Right renal cortex interstitium (tissue), 3 donors: ENCODE measurements around the gene HTRA2. TPM values are rescaled to one million over a fixed set of nuclear protein-coding genes. Genes with fewer than 3 reads are reported as not detected.

Experiments
- DNase-seq, 3 donors: peaks; one replicate each; pipeline ENCODE4 v3.0.0-alpha.2; 2013; ENCODE audit warnings: low read depth in 3 of 3, low spot score in 2 of 3
- polyA plus RNA-seq, 3 donors: library from polyadenylated mRNA; unstranded; fragments of 120-200 nt; gene quantifications; one replicate each; pipeline ENCODE4 v1.2.1, GENCODE V29; 2013; ENCODE audit not compliant: insufficient read length in 3 of 3

HTRA2 gene
- polyA plus RNA-seq, 3 donors, result 32.3 to 35.8 (median 33.1) TPM

DNA sequence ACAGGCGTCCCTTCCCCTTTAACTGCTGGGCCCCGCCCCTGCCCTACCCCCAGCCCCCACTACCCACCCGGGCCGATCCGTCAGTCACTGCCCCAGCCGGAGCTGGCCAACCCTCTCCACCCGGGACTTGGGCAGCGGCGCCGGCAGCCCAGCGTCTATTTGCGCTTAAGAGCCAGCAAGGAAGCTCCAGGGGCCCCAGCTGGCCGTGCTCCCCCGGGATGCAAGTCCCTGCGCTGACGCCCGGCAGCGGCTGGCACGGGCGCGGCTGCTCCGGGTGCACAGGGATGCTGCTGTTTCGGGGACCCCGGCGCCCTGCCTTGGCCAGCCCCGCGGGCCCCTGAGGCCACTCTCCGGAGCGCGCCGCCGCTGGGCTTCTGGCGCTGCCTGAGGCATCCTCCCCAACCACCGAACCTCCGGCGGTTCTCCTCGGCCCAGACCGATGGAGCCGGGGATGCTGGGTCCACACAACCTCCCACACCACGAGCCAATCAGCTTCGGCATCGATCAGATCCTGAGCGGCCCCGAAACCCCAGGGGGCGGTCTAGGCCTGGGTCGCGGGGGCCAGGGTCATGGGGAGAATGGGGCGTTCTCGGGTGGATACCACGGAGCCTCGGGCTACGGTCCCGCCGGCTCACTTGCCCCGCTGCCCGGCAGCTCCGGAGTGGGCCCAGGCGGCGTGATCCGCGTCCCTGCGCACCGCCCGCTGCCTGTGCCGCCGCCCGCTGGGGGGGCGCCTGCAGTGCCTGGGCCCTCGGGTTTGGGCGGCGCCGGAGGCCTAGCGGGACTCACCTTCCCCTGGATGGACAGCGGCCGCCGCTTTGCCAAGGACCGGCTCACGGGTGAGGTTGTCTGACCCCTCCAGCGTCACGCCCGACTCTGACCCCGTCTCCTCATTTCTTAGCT lies 15.1 kb upstream of the HTRA2 start, which contains the start of gene TLX2:
Gene TLX2, plus strand, starts transcription at position 83 of the 903 bp plus-strand sequence. Its CDS starts 357 bp downstream, at position 440.
- DNase-seq, result no peak

- DNase-seq, result no peak
Measured at GRCh38 chr2:74515271-74515980, 14.3 kb upstream of the HTRA2 start.

DNA sequence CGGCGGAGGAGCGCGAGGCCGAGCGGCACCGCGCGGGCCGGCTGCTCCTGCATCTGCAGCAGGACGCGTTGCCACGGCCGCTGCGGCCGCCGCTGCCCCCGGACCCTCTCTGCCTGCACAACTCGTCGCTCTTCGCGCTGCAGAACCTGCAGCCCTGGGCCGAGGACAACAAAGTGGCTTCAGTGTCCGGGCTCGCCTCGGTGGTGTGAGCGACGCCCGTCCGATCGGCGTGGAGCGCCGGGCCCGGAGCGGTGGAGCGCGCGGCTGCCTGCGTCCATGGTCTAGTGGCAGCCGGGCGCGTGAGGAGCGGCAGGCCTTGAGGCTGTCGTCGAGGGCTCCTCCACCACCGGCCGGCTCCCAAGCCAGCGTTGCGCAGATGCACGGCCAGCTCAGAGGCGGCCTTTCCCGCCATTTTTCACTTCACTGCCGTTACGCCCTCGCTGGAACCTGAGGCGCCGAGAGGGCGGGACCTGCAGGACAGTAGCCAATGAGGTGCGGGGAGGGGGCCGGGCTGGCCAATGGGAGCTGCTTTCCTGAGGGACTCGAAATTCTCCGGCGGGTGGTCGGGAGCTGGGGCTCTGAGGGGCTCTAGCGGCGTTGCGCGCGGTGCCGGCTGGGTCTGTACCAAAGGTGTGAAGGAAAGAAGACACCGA lies 13.6 kb upstream of the HTRA2 start:
- DNase-seq, result no peak

DNA sequence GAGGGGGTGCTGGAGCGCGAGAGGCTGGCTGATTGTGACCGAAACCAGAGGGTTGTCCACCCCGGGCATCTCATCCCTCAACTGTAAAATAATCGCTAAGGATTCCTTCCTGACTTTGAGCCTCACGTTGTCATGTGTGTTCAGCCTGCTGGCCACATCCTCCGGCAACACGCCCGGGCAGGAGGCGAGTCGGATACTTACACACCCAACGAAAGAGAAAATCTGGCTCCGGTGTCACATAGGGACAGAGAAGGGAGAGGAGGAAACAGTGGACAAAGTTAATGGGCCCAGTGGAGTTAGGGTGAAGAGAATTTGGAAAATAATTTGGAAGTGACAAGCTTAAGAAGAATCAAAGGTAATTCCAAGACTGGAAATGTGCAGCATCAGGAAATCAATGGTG lies 13.1 kb upstream of the HTRA2 start:
- no peak for DNase-seq

GRCh38 chr2:74522516-74522915 lies 7.2 kb upstream of the HTRA2 start:
- DNase-seq, result no peak

DNA sequence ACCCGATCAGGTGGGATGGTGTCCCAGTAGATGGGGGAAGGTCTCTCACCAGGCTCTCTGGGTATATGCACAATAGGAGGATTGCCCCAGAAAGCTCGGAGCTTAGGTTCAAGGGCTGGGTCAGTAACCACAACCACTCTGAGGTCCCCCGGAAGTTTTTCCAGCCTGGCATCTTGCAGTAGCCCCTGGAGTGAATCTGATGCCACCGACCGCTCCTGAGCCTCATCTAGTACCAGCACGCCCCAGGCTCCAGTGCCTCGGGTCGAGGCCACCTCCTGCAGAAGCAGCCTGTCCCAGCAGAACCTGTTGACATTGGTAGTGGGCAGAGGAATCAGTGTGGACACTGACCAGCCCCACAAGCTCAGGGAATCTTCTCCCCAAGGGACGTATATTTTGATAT lies 5.7 kb upstream of the HTRA2 start:
- DNase-seq, result no peak

- DNase-seq, result no peak
Measured at GRCh38 chr2:74524955-74525716, 4.6 kb upstream of the HTRA2 start.

DNA sequence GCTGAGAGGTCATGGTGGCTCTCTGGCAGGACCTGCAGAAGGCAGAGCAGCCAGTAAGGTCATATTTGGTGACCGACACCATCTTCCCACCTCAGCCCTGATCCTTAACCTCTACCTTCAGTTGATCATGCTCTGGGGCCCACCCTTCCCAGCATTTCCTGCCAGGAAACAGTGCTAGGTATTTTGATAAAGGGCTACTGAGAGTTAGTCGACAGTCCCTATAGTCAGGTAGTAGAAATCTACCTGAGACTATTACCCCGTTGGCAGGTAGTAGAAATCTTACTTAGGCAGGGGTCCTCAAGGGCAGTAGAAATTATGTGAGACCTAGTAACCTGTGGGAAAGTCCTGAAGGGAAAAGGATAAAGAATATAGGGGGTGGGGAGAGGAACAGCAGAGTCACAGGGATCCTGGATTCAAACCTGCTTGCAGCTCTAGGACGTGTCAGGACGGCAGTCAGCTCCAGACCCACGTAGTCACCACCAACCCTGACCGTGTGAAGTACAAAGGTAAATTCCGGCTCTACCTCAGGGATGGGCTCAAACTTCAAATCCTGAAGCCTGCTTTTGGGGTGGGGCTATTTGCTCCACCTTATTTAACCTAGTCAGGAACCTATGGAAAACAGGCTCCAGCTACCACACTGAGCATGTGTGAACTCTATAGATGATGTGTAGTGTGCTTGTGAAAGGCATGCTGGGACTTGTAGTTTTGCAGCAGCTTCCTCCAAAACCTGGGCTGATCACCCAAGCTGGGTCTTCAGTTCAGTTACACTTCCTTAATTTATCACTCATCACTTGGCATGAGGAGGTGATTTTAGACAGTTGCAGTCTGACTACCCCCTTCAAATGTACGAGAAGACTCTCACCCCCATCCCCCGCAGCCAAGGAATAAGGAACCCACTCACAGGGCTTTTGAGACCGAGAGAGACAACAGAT lies 3.8 kb upstream of the HTRA2 start, which contains the start of gene DQX1:
Gene DQX1, minus strand, starts transcription at position 515 of the 932 bp plus-strand sequence. Its CDS starts 502 bp downstream, at position 13.
- DNase-seq, result no peak

DNA sequence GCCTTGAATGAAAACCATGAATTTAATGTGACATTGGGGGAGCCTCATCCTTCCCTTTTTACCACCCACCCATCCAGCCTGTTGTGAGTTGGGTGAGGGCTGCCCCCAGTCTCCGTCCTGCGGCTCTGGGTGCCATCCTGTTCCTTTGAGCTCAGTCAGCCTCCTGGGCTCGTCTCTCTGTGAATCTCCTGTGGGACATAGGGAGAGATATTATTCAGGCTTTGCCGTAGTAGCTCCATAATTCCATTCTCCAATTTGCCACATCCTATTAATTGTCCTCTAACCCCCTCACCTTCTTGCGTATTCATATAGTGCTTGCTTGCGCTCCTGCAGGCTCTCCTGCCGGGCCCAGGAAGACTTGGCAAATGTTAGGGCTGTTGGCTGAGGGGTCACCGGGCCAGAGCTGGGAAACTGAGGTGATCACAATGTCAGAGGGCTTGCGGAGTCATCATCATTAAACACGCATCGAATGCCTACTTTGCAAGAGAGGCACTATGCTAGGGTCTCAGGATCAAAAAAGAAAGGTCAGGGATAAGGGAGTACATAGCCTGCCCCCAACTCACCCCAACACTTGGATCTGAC lies 3.0 kb upstream of the HTRA2 start:
- no peak for DNase-seq

- no peak for DNase-seq
Measured at GRCh38 chr2:74527741-74528140, 2.0 kb upstream of the HTRA2 start.

DNA sequence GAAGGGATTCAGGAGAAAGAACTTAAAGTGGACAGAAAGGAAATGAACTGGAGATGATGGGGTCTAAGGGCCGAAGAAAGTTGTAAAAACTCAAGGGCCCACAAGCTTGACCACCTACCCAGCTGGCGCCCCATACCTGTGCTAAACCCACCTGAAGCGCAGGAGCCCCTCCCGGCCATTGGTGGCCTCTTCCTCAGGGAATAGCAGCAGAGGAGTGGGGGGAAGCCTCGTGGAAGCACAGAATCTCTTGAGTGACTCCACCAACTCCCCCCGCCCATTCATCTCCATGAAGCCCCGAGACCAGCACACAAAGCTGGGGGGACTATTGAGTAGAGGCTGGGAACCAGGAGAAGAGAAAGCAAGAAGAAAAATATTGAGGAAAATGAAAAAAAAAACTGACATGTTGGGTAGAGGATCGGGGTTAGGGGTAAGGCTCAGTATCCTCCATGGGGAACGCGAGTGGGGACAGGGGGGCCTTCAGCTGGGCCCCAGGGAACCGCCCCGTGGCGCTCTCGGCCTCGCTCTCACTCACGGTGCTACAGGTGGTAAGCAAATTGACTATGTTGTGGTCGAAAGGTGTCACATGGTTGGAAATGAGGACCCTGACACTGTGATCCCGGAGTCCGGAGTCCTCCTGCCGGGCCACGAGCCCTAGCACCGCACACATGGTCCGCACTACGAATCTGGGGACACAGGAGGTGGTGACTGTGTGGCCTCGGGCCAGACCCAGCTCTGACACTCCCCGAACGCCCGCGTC lies 955 bp upstream of the HTRA2 start:
- DNase-seq, result no peak

GRCh38 chr2:74530239-74531187 lies 780 bp downstream of the HTRA2 start:
- DNase-seq, result no peak

GRCh38 chr2:74531666-74532065 lies 1.9 kb downstream of the HTRA2 start:
- no peak for DNase-seq

DNA sequence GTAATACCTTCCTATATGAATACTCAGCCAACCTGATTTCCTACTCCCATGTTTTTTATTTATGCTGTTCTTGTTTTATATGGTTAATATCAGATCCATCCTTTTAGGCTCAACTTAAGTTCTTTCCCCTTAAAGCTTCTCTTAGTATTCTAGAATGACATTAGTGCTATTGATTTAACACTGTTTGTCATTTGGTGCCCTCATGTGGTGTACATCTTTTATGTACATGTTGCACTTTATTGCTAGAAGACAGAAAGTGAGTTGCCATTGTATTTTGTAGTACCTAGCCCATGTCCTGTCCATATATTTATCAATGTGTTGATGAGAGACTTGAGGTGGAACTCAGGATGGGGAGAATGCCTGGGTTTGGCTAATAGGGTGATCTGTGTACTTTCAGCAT lies 2.5 kb downstream of the HTRA2 start:
- no peak for DNase-seq

GRCh38 chr2:74533464-74533863 lies 3.7 kb downstream of the HTRA2 start:
- DNase-seq, result no peak

DNA sequence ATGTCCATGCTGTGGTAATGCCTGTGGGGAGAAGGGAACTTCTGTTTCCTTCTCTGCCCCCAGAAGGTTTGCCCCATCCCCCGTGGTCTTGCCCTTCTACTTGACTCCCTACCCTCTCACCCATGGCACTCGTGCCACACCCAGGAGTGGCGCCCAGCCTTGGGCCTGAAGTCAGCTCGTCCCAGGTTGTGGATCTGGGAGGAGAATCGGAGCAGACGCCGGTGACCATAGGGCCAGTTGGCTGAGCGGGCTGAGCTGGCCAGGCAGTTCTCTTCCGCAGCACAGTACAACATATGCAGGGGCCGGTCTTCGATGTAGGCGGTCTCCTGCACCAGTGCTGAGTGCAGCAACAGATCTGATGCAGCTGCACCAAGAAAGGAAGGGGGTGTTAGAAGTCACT lies 4.7 kb downstream of the HTRA2 start:
- DNase-seq, result no peak

DNA sequence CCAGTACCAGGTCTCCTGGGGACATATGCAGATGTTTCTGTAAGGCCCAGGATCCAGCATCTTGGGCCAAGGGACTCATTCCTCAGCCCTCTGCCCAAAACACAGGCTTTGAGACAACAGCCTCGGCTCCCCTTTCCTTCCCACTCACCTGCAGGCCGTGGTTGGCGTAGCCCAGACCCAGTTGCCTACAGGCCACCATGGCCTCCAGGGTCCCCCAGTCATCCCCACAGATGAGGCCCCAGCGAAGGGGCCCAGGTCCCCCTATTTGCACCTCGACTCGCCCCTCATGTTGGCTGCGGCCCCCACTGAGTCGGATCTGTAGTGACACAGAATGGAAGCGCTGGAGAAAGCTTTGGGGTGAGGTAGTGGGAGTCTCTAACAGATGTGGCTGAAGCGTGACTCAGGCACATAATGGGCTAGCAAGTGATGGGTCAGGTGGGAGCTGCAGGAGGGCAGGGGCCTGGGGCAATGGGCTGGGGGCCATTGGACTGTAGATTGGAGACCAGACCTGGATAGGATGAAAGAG lies 5.8 kb downstream of the HTRA2 start:
- no peak for DNase-seq
